GM19328 (cell line): Measurements from ENCODE around the gene TAF4.

ENCODE experiments used
- ATAC-seq: cut with Tn5 transposase; IDR thresholded peaks from one replicate; pipeline ENCODE4 v1.9.1; 2021; ENCODE audit warnings: mild to moderate bottlenecking, moderate library complexity; ENCODE audit not compliant: unreplicated experiment

TAF4 gene

GRCh38 chr20:62044631-62045030 lies 21.1 kb downstream of the TAF4 start:
- ATAC-seq = no peak

- no peak for ATAC-seq
Measured at GRCh38 chr20:62043131-62043914, 22.4 kb downstream of the TAF4 start.

GRCh38 chr20:62042025-62042820 lies 23.5 kb downstream of the TAF4 start:
- ATAC-seq = no peak

- no peak for ATAC-seq
Measured at GRCh38 chr20:62040933-62041332, 24.7 kb downstream of the TAF4 start.

- no peak for ATAC-seq
Measured at GRCh38 chr20:62040381-62040922, 25.2 kb downstream of the TAF4 start.

GRCh38 chr20:62039738-62040137 lies 25.9 kb downstream of the TAF4 start:
- ATAC-seq = no peak

- ATAC-seq = no peak
Measured at GRCh38 chr20:62032609-62033368, 32.9 kb downstream of the TAF4 start.

- no peak for ATAC-seq
Measured at GRCh38 chr20:62031462-62032092, 34.1 kb downstream of the TAF4 start.

GRCh38 chr20:62030834-62031434 lies 34.7 kb downstream of the TAF4 start:
- ATAC-seq = no peak

- ATAC-seq = no peak
Measured at GRCh38 chr20:62030357-62030756, 35.3 kb downstream of the TAF4 start.

- ATAC-seq = no peak
Measured at GRCh38 chr20:62029949-62030348, 35.7 kb downstream of the TAF4 start.

GRCh38 chr20:62029296-62029695 lies 36.4 kb downstream of the TAF4 start:
- ATAC-seq = no peak

- ATAC-seq = no peak
Measured at GRCh38 chr20:62028384-62028783, 37.3 kb downstream of the TAF4 start.

GRCh38 chr20:62027698-62028321 lies 37.9 kb downstream of the TAF4 start:
- no peak for ATAC-seq

- ATAC-seq = no peak
Measured at GRCh38 chr20:62027116-62027515, 38.6 kb downstream of the TAF4 start.

- ATAC-seq = no peak
Measured at GRCh38 chr20:62026564-62026856, 39.2 kb downstream of the TAF4 start.

- no peak for ATAC-seq
Measured at GRCh38 chr20:62025832-62026563, 39.7 kb downstream of the TAF4 start.

GRCh38 chr20:62025394-62025793 lies 40.3 kb downstream of the TAF4 start:
- no peak for ATAC-seq

GRCh38 chr20:62023935-62024334 lies 41.7 kb downstream of the TAF4 start:
- ATAC-seq = no peak
